PC-3 (cell line): ENCODE measurements around the gene TYW1. TPM values are rescaled to one million over a fixed set of nuclear protein-coding genes. Genes with fewer than 3 reads are reported as not detected.

Experiments used
- ATAC-seq: fragments of 200-7000 bp; cut with Tn5 transposase; 2 replicates; pipeline ENCODE4 v1.9.1; 2020; ENCODE audit warnings: mild to moderate bottlenecking, moderate library complexity
- BruUV-seq: library from RNA; stranded (reverse); fragments of 400-500 nt; replicated peaks from 2 replicates; lab custom pipeline; 2021; lab: Mats Ljungman, UMichigan
- CTCF ChIA-PET: fragments of 300-600 bp; sonication (Branson Sonifier 250); formaldehyde crosslinking; loops from one replicate; lab custom pipeline; 2022; ENCODE audit warnings: antibody characterized with exemption; lab: Charles Lee
- POLR2A ChIA-PET: fragments of 300-600 bp; sonication (Branson Sonifier 250); formaldehyde crosslinking; loops from one replicate; lab custom pipeline; 2022; ENCODE audit warnings: antibody characterized with exemption; ENCODE audit not compliant: unreplicated experiment; lab: Charles Lee
- DNase-seq: peaks from one replicate; pipeline ENCODE4 v3.0.0-alpha.2; 2015
- H2AFZ ChIP-seq: fragments of 300-600 bp; sonication (generic); 2 replicates; pipeline ENCODE4 v1.6.0; 2016; ENCODE audit warnings: antibody characterized with exemption, low read length
- H3F3A ChIP-seq: fragments of 300-600 bp; sonication (generic); one replicate; pipeline ENCODE4 v1.6.0; 2017; ENCODE audit warnings: antibody characterized with exemption, low read length, control low read depth, mild to moderate bottlenecking; ENCODE audit not compliant: unreplicated experiment
- H3K27ac ChIP-seq: fragments of 300-600 bp; sonication (generic); 2 replicates; pipeline ENCODE4 v1.5.1; 2016; ENCODE audit warnings: mild to moderate bottlenecking, low read length
- H3K27me3 ChIP-seq: fragments of 300-600 bp; sonication (generic); 2 replicates; pipeline ENCODE4 v1.6.1; 2016; ENCODE audit warnings: low read length, mixed read lengths
- H3K36me3 ChIP-seq: fragments of 300-600 bp; sonication (generic); 2 replicates; pipeline ENCODE4 v1.6.1; 2016; ENCODE audit warnings: low read depth, mixed run types, low read length, mixed read lengths
- H3K4me1 ChIP-seq: fragments of 300-600 bp; sonication (generic); 2 replicates; pipeline ENCODE4 v1.5.1; 2016; ENCODE audit warnings: low read length; ENCODE audit not compliant: insufficient read depth
- H3K4me2 ChIP-seq: fragments of 300-600 bp; sonication (generic); 2 replicates; pipeline ENCODE4 v1.6.0; 2016; ENCODE audit warnings: low read length
- H3K4me3 ChIP-seq: fragments of 300-600 bp; sonication (generic); 2 replicates; pipeline ENCODE4 v1.5.1; 2016; ENCODE audit warnings: mild to moderate bottlenecking, low read length, mixed read lengths
- H3K79me2 ChIP-seq: fragments of 300-600 bp; sonication (generic); 2 replicates; pipeline ENCODE4 v1.6.1; 2017; ENCODE audit warnings: low read length, mixed read lengths
- H3K9ac ChIP-seq: fragments of 300-600 bp; sonication (generic); 2 replicates; pipeline ENCODE4 v1.6.0; 2016; ENCODE audit warnings: mild to moderate bottlenecking, low read length
- H3K9me2 ChIP-seq: fragments of 300-600 bp; sonication (generic); replicated peaks from 2 replicates; pipeline ENCODE4 v1.6.1; 2016; ENCODE audit warnings: mixed run types, low read length, mixed read lengths
- H3K9me3 ChIP-seq: fragments of 300-600 bp; sonication (generic); 2 replicates; pipeline ENCODE4 v1.6.1; 2016; ENCODE audit warnings: low read length, mixed read lengths
- H4K20me1 ChIP-seq: fragments of 300-600 bp; sonication (generic); 2 replicates; pipeline ENCODE4 v1.6.1; 2016; ENCODE audit warnings: low read length, mixed read lengths
- EZH2 ChIP-seq: fragments of 300-600 bp; sonication (generic); IDR thresholded peaks from one replicate; pipeline ENCODE4 v1.6.1; 2017; ENCODE audit warnings: antibody characterized with exemption, mild to moderate bottlenecking, low read length; ENCODE audit not compliant: unreplicated experiment
- EZH2phosphoT487 ChIP-seq: fragments of 300-600 bp; sonication (generic); IDR thresholded peaks from 2 replicates; pipeline ENCODE4 v1.6.1; 2018; ENCODE audit warnings: mild to moderate bottlenecking, antibody characterized with exemption, low read length, borderline replicate concordance
- intact Hi-C: fragments of 100-400 bp; cut with micrococcal nuclease; formaldehyde crosslinking; loops from 2 replicates; pipeline ENCODE4 v1.9.0; 2023
- total RNA-seq: library from RNA; depleted of rRNA; stranded (reverse); fragments of >200 nt; gene quantifications from 2 replicates; pipeline ENCODE4 v1.2.3, GENCODE V29; 2014
- TF ChIP-seq, protein P1 (sequence below): fragments of 300-600 bp; sonication (generic); conservative IDR thresholded peaks from 2 replicates; pipeline ENCODE4 v1.5.1; 2017; ENCODE audit warnings: antibody characterized with exemption, low read depth, mild to moderate bottlenecking, low read length

TYW1 gene
- total RNA-seq, 1 experiment from 2014 or later = 13.4 TPM

DNA sequence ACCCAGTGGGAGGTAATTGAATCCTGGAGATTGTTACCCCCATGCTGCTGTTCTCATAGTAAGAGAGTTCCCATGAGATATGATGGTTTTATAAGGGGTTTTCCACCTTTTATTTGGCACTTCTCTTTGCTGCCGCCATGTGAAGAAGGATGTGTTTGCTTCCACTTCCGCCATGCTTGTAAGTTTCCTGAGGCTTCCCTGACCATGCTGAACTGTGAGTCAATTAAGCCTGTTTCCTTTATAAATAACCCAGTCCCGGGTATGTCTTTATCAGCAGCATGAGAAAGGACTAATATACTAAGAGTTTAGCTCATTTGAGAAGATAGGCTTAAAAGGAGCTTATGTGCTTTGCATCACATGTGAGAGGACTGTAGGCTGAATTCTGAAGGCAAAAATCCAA lies 46.3 kb upstream of the TYW1 start:
- intact Hi-C loops = no loop called here
- Histone ChIP-seq H3K36me3 (peaks cover 27% of the 10 kb centered on the region), H3K27me3 (no peaks in the 10 kb centered on the region)

DNA sequence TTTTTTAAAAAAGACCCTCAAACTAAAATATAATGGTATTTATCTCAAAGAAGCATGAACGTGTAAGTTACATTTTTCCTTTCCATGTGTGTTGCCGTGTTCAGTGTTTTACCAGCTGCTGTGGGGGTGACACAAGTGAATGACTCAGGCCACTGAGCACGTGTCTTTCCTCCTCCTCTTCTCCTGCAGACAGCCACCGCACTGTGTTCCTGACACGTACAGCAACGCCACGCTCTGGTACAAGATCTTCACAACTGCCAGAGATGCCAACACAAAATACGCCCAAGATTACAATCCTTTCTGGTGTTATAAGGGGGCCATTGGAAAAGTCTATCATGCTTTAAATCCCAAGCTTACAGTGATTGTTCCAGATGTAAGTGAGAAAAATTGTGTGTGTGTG lies 45.9 kb upstream of the TYW1 start:
- H3F3A ChIP-seq = no peaks in the 10 kb centered on the region
- no peak overlapping the region for H3K9ac ChIP-seq
- no peak overlapping the region for H3K4me2 ChIP-seq
- H3K4me1 ChIP-seq = peaks cover 18% of the 10 kb centered on the region
- intact Hi-C loops = no loop called here
- CTCF ChIA-PET = no interaction called here
- H3K27ac ChIP-seq = no peak overlapping the region
- no peaks in the 10 kb centered on the region for H3K27me3 ChIP-seq
- H3K36me3 ChIP-seq = peaks cover 31% of the 10 kb centered on the region
- BruUV-seq = no TSS peak
- no peaks in the 10 kb centered on the region for H3K9me3 ChIP-seq
- no peak overlapping the region for H2AFZ ChIP-seq
- H4K20me1 ChIP-seq = no peaks in the 10 kb centered on the region
- DNase-seq (no peak), ATAC-seq (peak; percentile 29; the same call in 1 of the 2 replicates)
- no peaks in the 10 kb centered on the region for H3K79me2 ChIP-seq
- H3K9me2 ChIP-seq = no peaks in the 10 kb centered on the region
- no peak overlapping the region for H3K4me3 ChIP-seq
- TF ChIP-seq EZH2 (no peak), EZH2phosphoT487 (no peak)
- TF ChIP-seq, protein P1, sequence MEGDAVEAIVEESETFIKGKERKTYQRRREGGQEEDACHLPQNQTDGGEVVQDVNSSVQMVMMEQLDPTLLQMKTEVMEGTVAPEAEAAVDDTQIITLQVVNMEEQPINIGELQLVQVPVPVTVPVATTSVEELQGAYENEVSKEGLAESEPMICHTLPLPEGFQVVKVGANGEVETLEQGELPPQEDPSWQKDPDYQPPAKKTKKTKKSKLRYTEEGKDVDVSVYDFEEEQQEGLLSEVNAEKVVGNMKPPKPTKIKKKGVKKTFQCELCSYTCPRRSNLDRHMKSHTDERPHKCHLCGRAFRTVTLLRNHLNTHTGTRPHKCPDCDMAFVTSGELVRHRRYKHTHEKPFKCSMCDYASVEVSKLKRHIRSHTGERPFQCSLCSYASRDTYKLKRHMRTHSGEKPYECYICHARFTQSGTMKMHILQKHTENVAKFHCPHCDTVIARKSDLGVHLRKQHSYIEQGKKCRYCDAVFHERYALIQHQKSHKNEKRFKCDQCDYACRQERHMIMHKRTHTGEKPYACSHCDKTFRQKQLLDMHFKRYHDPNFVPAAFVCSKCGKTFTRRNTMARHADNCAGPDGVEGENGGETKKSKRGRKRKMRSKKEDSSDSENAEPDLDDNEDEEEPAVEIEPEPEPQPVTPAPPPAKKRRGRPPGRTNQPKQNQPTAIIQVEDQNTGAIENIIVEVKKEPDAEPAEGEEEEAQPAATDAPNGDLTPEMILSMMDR = no peak
- POLR2A ChIA-PET = no interaction called here

More for the DNA sequence above, 46.3 kb upstream of the TYW1 start:
- Histone ChIP-seq H3K4me2 (no peak overlapping the region), H4K20me1 (no peaks in the 10 kb centered on the region), H3K9me2 (no peaks in the 10 kb centered on the region), H3K27ac (no peak overlapping the region), H3K4me3 (no peak overlapping the region), H3K4me1 (peaks cover 18% of the 10 kb centered on the region), H3K9me3 (no peaks in the 10 kb centered on the region), H2AFZ (no peak overlapping the region), H3K9ac (no peak overlapping the region), H3F3A (no peaks in the 10 kb centered on the region), H3K79me2 (no peaks in the 10 kb centered on the region)
- CTCF ChIA-PET = no interaction called here
- TF ChIP-seq, protein P1 = no peak
- TF ChIP-seq EZH2 (no peak), EZH2phosphoT487 (no peak)
- BruUV-seq = no TSS peak
- POLR2A ChIA-PET = no interaction called here
- DNase-seq (no peak), ATAC-seq (no peak)

DNA sequence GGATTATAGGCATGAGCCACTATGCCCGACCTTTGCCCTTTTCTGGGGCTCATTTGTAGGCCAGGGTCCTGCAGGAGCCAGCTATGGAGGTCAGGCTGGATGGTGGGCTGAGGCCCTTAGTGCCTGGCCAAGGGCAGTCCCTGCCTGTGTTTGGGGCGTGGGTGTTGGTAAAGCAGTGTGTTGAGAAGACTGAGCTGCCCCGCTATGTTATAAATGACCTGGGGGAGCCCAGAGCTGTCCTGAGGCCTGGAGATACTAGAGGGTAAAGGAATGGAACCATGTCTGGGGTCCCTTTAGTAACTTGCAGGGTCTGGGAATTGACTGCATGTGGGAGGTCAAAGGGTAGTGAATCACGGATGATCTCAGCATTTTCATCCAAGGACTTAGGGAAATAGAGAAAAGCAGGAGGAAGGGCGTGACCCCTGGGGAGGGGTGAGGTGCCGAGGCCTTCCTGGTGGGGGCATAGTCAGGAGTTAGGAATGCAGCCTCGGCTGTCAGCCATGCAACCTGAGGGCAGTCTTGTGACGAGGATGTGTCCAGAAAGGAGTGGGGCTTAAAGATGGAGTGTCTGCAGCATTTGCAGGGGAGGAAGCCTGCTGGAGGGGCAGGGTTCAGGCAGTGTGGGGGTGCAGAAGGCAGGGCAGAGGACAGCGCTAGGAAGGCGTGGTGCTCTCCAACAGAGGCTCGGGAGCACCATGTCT lies 44.1 kb upstream of the TYW1 start:
- H3K4me2 ChIP-seq = peak overlapping the region; percentile 64
- ChIA-PET POLR2A (no interaction called here), CTCF (no interaction called here)
- no peaks in the 10 kb centered on the region for H3K9me2 ChIP-seq
- peak overlapping the region; percentile 2; the same call in 1 of the 2 replicates for H3K9ac ChIP-seq
- DNase-seq = peak; percentile 88
- H3K27me3 ChIP-seq = no peaks in the 10 kb centered on the region
- no TSS peak for BruUV-seq
- H3K4me1 ChIP-seq = peaks cover 18% of the 10 kb centered on the region
- H4K20me1 ChIP-seq = no peaks in the 10 kb centered on the region
- H3F3A ChIP-seq = no peaks in the 10 kb centered on the region
- ATAC-seq = peak; percentile 97
- TF ChIP-seq EZH2phosphoT487 = no peak
- TF ChIP-seq EZH2 = no peak
- TF ChIP-seq, protein P1 = no peak
- H3K4me3 ChIP-seq = no peak overlapping the region
- intact Hi-C loops = no loop called here
- H3K79me2 ChIP-seq = no peaks in the 10 kb centered on the region
- H2AFZ ChIP-seq = no peak overlapping the region
- peak overlapping the region; percentile 62 for H3K27ac ChIP-seq
- H3K36me3 ChIP-seq = peaks cover 40% of the 10 kb centered on the region
- H3K9me3 ChIP-seq = no peaks in the 10 kb centered on the region
